SK-N-SH (cell line): ENCODE data around the gene EEF2K. TPM values are rescaled to one million over a fixed set of nuclear protein-coding genes. Genes with fewer than 3 reads are reported as not detected.

Experiments used
- CTCF ChIA-PET: fragments of 300-600, 350-600 bp; formaldehyde crosslinking; extraction: SDS; loops from one replicate; lab custom pipeline; 2021; lab: Yijun Ruan, JAX
- POLR2A ChIA-PET: fragments of 350-600 bp; sonication (Branson Sonifier 250); formaldehyde crosslinking; extraction: SDS; loops from one replicate; lab custom pipeline; 2020; ENCODE audit warnings: antibody characterized with exemption, inconsistent platforms; lab: Yijun Ruan, JAX
- DNase-seq: peaks from one replicate; pipeline ENCODE4 v3.0.0; 2012
- H2AFZ ChIP-seq: fragments of 200-600 bp; sonication (generic); 2 replicates; pipeline ENCODE4 v1.8.1; 2016; ENCODE audit warnings: antibody characterized with exemption, mild to moderate bottlenecking, low read depth
- H3F3A ChIP-seq: fragments of 200-600 bp; sonication (generic); replicated peaks from 2 replicates; pipeline ENCODE3; 2016; ENCODE audit warnings: antibody characterized with exemption, mild to moderate bottlenecking; ENCODE audit not compliant: insufficient read depth
- H3K27ac ChIP-seq, 2 experiments: fragments of 200-500 bp in 1 of 2; fragments of 200-600 bp in 1 of 2; sonication (Bioruptor generic) in 1 of 2; sonication (generic), shearing (Covaris generic) in 1 of 2; 2 replicates each; pipeline versions ENCODE4 v1.5.1 to v1.6.1; 2014 to 2016; ENCODE audit warnings: low read depth in 2 of 2, inconsistent platforms in 1 of 2, low read length in 1 of 2, mild to moderate bottlenecking in 1 of 2, mixed read lengths in 1 of 2
- H3K27me3 ChIP-seq: fragments of 200-600 bp; sonication (generic), shearing (Covaris generic); 2 replicates; pipeline ENCODE4 v1.6.1; 2016; ENCODE audit warnings: mixed run types; ENCODE audit not compliant: insufficient read depth
- H3K36me3 ChIP-seq, 2 experiments: fragments of 200-500 bp in 1 of 2; fragments of 200-600 bp in 1 of 2; sonication (Bioruptor generic) in 1 of 2; sonication (generic) in 1 of 2; replicated peaks in 1 of 2; 2 replicates each; pipeline versions ENCODE3 to v1.5.1; 2014 to 2016; ENCODE audit warnings: low read length in 1 of 2, mild to moderate bottlenecking in 1 of 2; ENCODE audit not compliant: insufficient read depth in 2 of 2, control insufficient read depth in 1 of 2
- H3K4me1 ChIP-seq, 2 experiments: fragments of 200-500 bp in 1 of 2; fragments of 200-600 bp in 1 of 2; sonication (Bioruptor generic) in 1 of 2; sonication (generic), shearing (Covaris generic) in 1 of 2; 2 replicates each; pipeline versions ENCODE4 v1.5.1 to v1.6.1; 2014 to 2016; ENCODE audit warnings: low read depth in 1 of 2, low read length in 1 of 2, mixed run types in 1 of 2; ENCODE audit not compliant: insufficient read depth in 2 of 2, control insufficient read depth in 1 of 2
- H3K4me2 ChIP-seq: fragments of 200-600 bp; sonication (generic), shearing (Covaris generic); 2 replicates; pipeline ENCODE4 v1.6.1; 2017; ENCODE audit warnings: mixed run types
- H3K4me3 ChIP-seq, 2 experiments: fragments of 200-500 bp in 1 of 2; fragments of 200-600 bp in 1 of 2; sonication (Bioruptor generic) in 1 of 2; sonication (generic), shearing (Covaris generic) in 1 of 2; 2 replicates each; pipeline versions ENCODE4 v1.5.1 to v1.8.1; 2014 to 2016; ENCODE audit warnings: low read depth in 2 of 2, inconsistent platforms in 1 of 2, low read length in 1 of 2, mild to moderate bottlenecking in 1 of 2, mixed read lengths in 1 of 2, moderate library complexity in 1 of 2
- H3K79me2 ChIP-seq: fragments of 200-600 bp; sonication (generic); 2 replicates; pipeline ENCODE4 v1.8.1; 2017; ENCODE audit warnings: mild to moderate bottlenecking; ENCODE audit not compliant: insufficient read depth
- H3K9ac ChIP-seq: fragments of 200-600 bp; sonication (generic); 2 replicates; pipeline ENCODE4 v1.6.1; 2017; ENCODE audit warnings: mixed run types
- H3K9me2 ChIP-seq: fragments of 200-600 bp; sonication (generic); 2 replicates; pipeline ENCODE4 v1.6.1; 2017; ENCODE audit warnings: mixed run types
- H3K9me3 ChIP-seq: fragments of 200-600 bp; sonication (generic); 2 replicates; pipeline ENCODE4 v1.6.1; 2017; ENCODE audit warnings: mixed run types, mild to moderate bottlenecking, moderate library complexity
- H4K20me1 ChIP-seq: fragments of 200-600 bp; sonication (generic); 2 replicates; pipeline ENCODE4 v1.6.1; 2017; ENCODE audit warnings: mild to moderate bottlenecking, mixed run types; ENCODE audit not compliant: insufficient read depth
- FOXJ3 ChIP-seq: sonication (generic); formaldehyde crosslinking; IDR thresholded peaks from 2 replicates; pipeline ENCODE4 v1.5.1; 2020; ENCODE audit warnings: mild to moderate bottlenecking, missing genetic modification reagents
- FOXM1 ChIP-seq: IDR thresholded peaks from 2 replicates; pipeline ENCODE4 v1.4.0; 2012; ENCODE audit warnings: low read depth, mild to moderate bottlenecking
- GABPA ChIP-seq: IDR thresholded peaks from 2 replicates; pipeline ENCODE4 v1.4.0; 2012; ENCODE audit warnings: low read depth, mild to moderate bottlenecking
- GATA2 ChIP-seq: sonication (generic); formaldehyde crosslinking; IDR thresholded peaks from 2 replicates; pipeline ENCODE4 v1.5.0; 2020; ENCODE audit warnings: mild to moderate bottlenecking, missing genetic modification reagents
- IRF3 ChIP-seq: fragments of 150-350 bp; IDR thresholded peaks from 2 replicates; pipeline ENCODE4 v1.6.1; 2016; ENCODE audit warnings: mild to moderate bottlenecking, low read depth, low read length
- JUND ChIP-seq: IDR thresholded peaks from 2 replicates; pipeline ENCODE4 v1.4.0; 2012
- MEF2A ChIP-seq: IDR thresholded peaks from 2 replicates; pipeline ENCODE4 v1.4.0; 2012; ENCODE audit warnings: low read depth, borderline replicate concordance
- MXI1 ChIP-seq: IDR thresholded peaks from 2 replicates; pipeline ENCODE4 v1.6.1; 2012; ENCODE audit warnings: mild to moderate bottlenecking, low read depth, low read length, improper control_type of control experiment
- RAD21 ChIP-seq: IDR thresholded peaks from 2 replicates; pipeline ENCODE4 v1.6.1; 2012; ENCODE audit warnings: mild to moderate bottlenecking, low read length
- RCOR1 ChIP-seq: fragments of 150-350 bp; IDR thresholded peaks from 2 replicates; pipeline ENCODE4 v1.6.1; 2017; ENCODE audit warnings: antibody characterized with exemption, low read length
- TCF12 ChIP-seq: IDR thresholded peaks from 2 replicates; pipeline ENCODE4 v1.4.0; 2012
- TEAD4 ChIP-seq: IDR thresholded peaks from 2 replicates; pipeline ENCODE4 v1.4.0; 2012; ENCODE audit warnings: mild to moderate bottlenecking, borderline replicate concordance; ENCODE audit not compliant: insufficient read depth
- USF1 ChIP-seq: IDR thresholded peaks from 2 replicates; pipeline ENCODE4 v1.4.0; 2012; ENCODE audit warnings: low read depth, borderline replicate concordance
- polyA plus RNA-seq, 3 experiments: library from polyadenylated mRNA; depleted of rRNA; stranded (reverse); fragments of >200 nt; gene quantifications; 2 replicates each; pipeline ENCODE4 v1.2.3, GENCODE V29; 2012

Gene EEF2K
- polyA plus RNA-seq, 1 of the 3 experiments (the other 2 are of a cell fraction) = 8.0 TPM

GRCh38 chr16:22206013-22206841 lies at the start of gene EEF2K (continued):
- TF ChIP-seq MXI1 = peak; percentile 92
- no peak for TF ChIP-seq IRF3
- peak; percentile 66 for TF ChIP-seq RCOR1
- TF ChIP-seq TCF12 = peak; percentile 22; the same call in 1 of the 2 replicates
- no peak for TF ChIP-seq GATA2 (CRISPR knock-in tag)
- no peak for TF ChIP-seq MEF2A
- TF ChIP-seq GABPA = peak; percentile 71
- TF ChIP-seq, all 33 proteins: peak for 14

GRCh38 chr16:22161401-22161800 lies 44.7 kb upstream of the EEF2K start:
- no peaks in the 10 kb centered on the region; a peak in 1 of 4 replicates for H3K4me1 ChIP-seq
- no peaks in the 10 kb centered on the region for H4K20me1 ChIP-seq
- CTCF ChIA-PET = no interaction called here
- no peak for TF ChIP-seq TCF12
- no peak for TF ChIP-seq MEF2A
- no peak for TF ChIP-seq FOXM1
- no peak for TF ChIP-seq RAD21
- TF ChIP-seq GATA2 (CRISPR knock-in tag) = no peak
- no peak for TF ChIP-seq JUND
- no peak for TF ChIP-seq FOXJ3 (CRISPR knock-in tag)
- TF ChIP-seq RCOR1 = no peak
- no peak for TF ChIP-seq USF1
- TF ChIP-seq TEAD4 = no peak
- TF ChIP-seq GABPA = no peak
- no peak for DNase-seq
- POLR2A ChIA-PET = no interaction called here
- no peak overlapping the region for H3K27ac ChIP-seq
- no peaks in the 10 kb centered on the region for H3F3A ChIP-seq
- no peaks in the 10 kb centered on the region for H3K9me2 ChIP-seq
- no peak overlapping the region for H2AFZ ChIP-seq
- no peaks in the 10 kb centered on the region for H3K79me2 ChIP-seq
- peaks cover 10% of the 10 kb centered on the region; the same call in 1 of the 2 replicates for H3K27me3 ChIP-seq
- H3K4me3 ChIP-seq = no peak overlapping the region
- no peak overlapping the region for H3K4me2 ChIP-seq
- no peaks in the 10 kb centered on the region for H3K9me3 ChIP-seq
- H3K36me3 ChIP-seq = no peaks in the 10 kb centered on the region
- no peak overlapping the region for H3K9ac ChIP-seq
